Tibial nerve (tissue), 3 donors: ENCODE measurements around the gene WDSUB1.

ENCODE experiments used
- CTCF ChIP-seq, 5 experiments: fragments of 200-600 bp in 3 of 5; fragments of 450-650 bp in 2 of 5; sonication (generic) in 3 of 5; IDR thresholded peaks; one replicate each; pipeline ENCODE4 v1.5.1; 2016 to 2019; ENCODE audit warnings: antibody characterized with exemption in 5 of 5, mild to moderate bottlenecking in 3 of 5, moderate library complexity in 2 of 5
- POLR2A ChIP-seq, 2 donors: fragments of 450-650 bp; IDR thresholded peaks; one replicate each; pipeline ENCODE4 v1.6.1; 2017; ENCODE audit warnings: antibody characterized with exemption in 2 of 2, mild to moderate bottlenecking in 2 of 2, moderate library complexity in 2 of 2

GRCh38 chr2:159224061-159224813 is 62.3 kb downstream of the WDSUB1 start:
- TF ChIP-seq CTCF (IDR thresholded peaks at IDR 0.05): no peak
- no peak for TF ChIP-seq POLR2A (IDR thresholded peaks at IDR 0.05)
